Measurements from ENCODE around the gene GALP. TPM values are rescaled to one million over a fixed set of nuclear protein-coding genes. Genes with fewer than 3 reads are reported as not detected.

GALP gene
- total and polyA plus RNA-seq, 2 donors (not counting 3 experiments of a cell fraction or from before 2014, with no cell fraction given), result not detected

- Histone ChIP-seq H3K27ac (ENCODE audit: insufficient read depth, low read depth, low read length) (peak overlapping the region; percentile 44), H3K27me3 (ENCODE audit: control insufficient read depth in 2 of 2, insufficient read depth in 2 of 2, low read length in 2 of 2) (no peaks in the 10 kb centered on the region), H3K4me1 (ENCODE audit: control insufficient read depth, extremely low read depth, insufficient read depth, low read length) (peaks cover 10% of the 10 kb centered on the region), H3K9me1 (replicated peaks; ENCODE audit: control insufficient read depth, extremely low read depth, insufficient read depth, low read length) (no peaks in the 10 kb centered on the region), H3K79me2 (ENCODE audit: control insufficient read depth, insufficient read depth, low read length) (peaks cover 22% of the 10 kb centered on the region), H3K9me3 (replicated peaks; ENCODE audit: control insufficient read depth, insufficient read depth, low read length) (no peaks in the 10 kb centered on the region), H2AFZ (ENCODE audit: low read depth, low read length) (peak overlapping the region; percentile 93), H3K4me2 (ENCODE audit: insufficient read depth, low read length) (peak overlapping the region; percentile 80), H3K36me3 (ENCODE audit: control insufficient read depth in 2 of 2, extremely low read depth in 1 of 2, insufficient read depth in 2 of 2, low read length in 2 of 2) (no peaks in the 10 kb centered on the region), H3K9ac (replicated peaks; ENCODE audit: extremely low read depth, insufficient read depth, low read length) (peak overlapping the region; percentile 50), H3K4me3 (replicated peaks in 1 of 3; ENCODE audit: insufficient read depth in 1 of 3, low read depth in 1 of 3, low read length in 3 of 3) (peak overlapping the region; percentile 52 to 60 (median 57)), H4K20me1 (replicated peaks; ENCODE audit: control insufficient read depth, extremely low read depth, insufficient read depth, low read length) (no peaks in the 10 kb centered on the region)
- FAIRE-seq (no peak), DNase-seq (ENCODE audit: low read depth, low spot score) (no peak)
- BruUV-seq (replicated peaks), result TSS peak; percentile 73
- ChIA-PET CTCF (interaction anchor here (1.0 to 3.1 kb wide), 8 partner anchors 8 to 193 kb away, joined by 3 to 18 read pairs (median 4); partner anchors contain the start of gene ZNF787), POLR2A (interaction anchor here (1.5 kb wide), 1 partner anchor 21 kb away, joined by 10 read pairs; no protein-coding TSS in a partner anchor)
- TF ChIP-seq MAX (IDR thresholded peaks at IDR 0.05; ENCODE audit: insufficient read depth, insufficient read length) (no peak), GATA2 (IDR thresholded peaks at IDR 0.05; ENCODE audit: insufficient read depth, insufficient read length, low read depth, low read length) (no peak), MYC (IDR thresholded peaks at IDR 0.05; ENCODE audit: low read depth, low read length) (no peak), POLR2A (IDR thresholded peaks at IDR 0.05; ENCODE audit: low read depth, low read length) (no peak), JUN (IDR thresholded peaks at IDR 0.05; ENCODE audit: borderline replicate concordance, insufficient read depth, insufficient read length, low read depth) (no peak), EZH2 (IDR thresholded peaks at IDR 0.05; ENCODE audit: borderline replicate concordance, low read depth, low read length, severe bottlenecking) (no peak), CTCF (IDR thresholded peaks at IDR 0.05; ENCODE audit: extremely low read depth in 1 of 2, insufficient read depth in 1 of 2, low read depth in 1 of 2, low read length in 2 of 2) (no peak), POLR2AphosphoS5 (IDR thresholded peaks at IDR 0.05; ENCODE audit: insufficient read depth, low read depth, low read length) (no peak)
- dilution Hi-C loops (cut with MboI; ENCODE audit: extremely low pct_ligation_motif_present, low sequenced_read_pairs) (no loop called here), intact Hi-C loops (cut with micrococcal nuclease) (loop anchor here (1.0 to 2.0 kb wide), 3 partner anchors 19 to 175 kb away; partner anchors contain the start of gene ZNF787)
Observed at GRCh38 chr19:56139847-56140582, 35.8 kb upstream of the GALP start.
